ENCODE results near the gene HCN2.

GRCh38 chr19:616062-616700 is 26.5 kb downstream of the HCN2 start:
- TF ChIP-seq SRF (IDR thresholded peaks at IDR 0.05; ENCODE audit: low read depth in 2 of 2, low read length in 2 of 2) (no peak), CEBPZ (IDR thresholded peaks at IDR 0.05; ENCODE audit: low read depth, low read length) (no peak), TAF1 (IDR thresholded peaks at IDR 0.05; ENCODE audit: borderline replicate concordance, low read depth, low read length) (no peak), HDAC6 (IDR thresholded peaks at IDR 0.05; ENCODE audit: unreplicated experiment) (no peak), USF2 (IDR thresholded peaks at IDR 0.05; ENCODE audit: borderline replicate concordance, low read depth, low read length) (no peak), POLR2AphosphoS5 (IDR thresholded peaks at IDR 0.05; ENCODE audit: low read length) (no peak)
